HG03280 (cell line): ENCODE measurements around the gene GTF2F2.
"Not testable (repeated sequence)": the region's sequence is repeated elsewhere in the genome, so short reads cannot be mapped to it uniquely, and the experiment has no call there.

Experiments used
- ATAC-seq: cut with Tn5 transposase; IDR thresholded peaks from one replicate; pipeline ENCODE4 v1.9.1; 2021; ENCODE audit warnings: mild to moderate bottlenecking, moderate library complexity; ENCODE audit not compliant: unreplicated experiment

Gene GTF2F2

GRCh38 chr13:45298206-45298505 lies 177.8 kb downstream of the GTF2F2 start:
- ATAC-seq, result no peak

GRCh38 chr13:45298550-45298949 lies 178.2 kb downstream of the GTF2F2 start:
- not testable (repeated sequence) for ATAC-seq

GRCh38 chr13:45299194-45299593 lies 178.9 kb downstream of the GTF2F2 start:
- no peak for ATAC-seq

- ATAC-seq, result no peak
Measured at GRCh38 chr13:45300190-45300985, 180.1 kb downstream of the GTF2F2 start.

- no peak for ATAC-seq
Measured at GRCh38 chr13:45301263-45301662, 181.0 kb downstream of the GTF2F2 start.

GRCh38 chr13:45302507-45302906 lies 182.2 kb downstream of the GTF2F2 start:
- no peak for ATAC-seq

- no peak for ATAC-seq
Measured at GRCh38 chr13:45303026-45303425, 182.7 kb downstream of the GTF2F2 start.

GRCh38 chr13:45303866-45304265 lies 183.6 kb downstream of the GTF2F2 start:
- no peak for ATAC-seq

- no peak for ATAC-seq
Measured at GRCh38 chr13:45305079-45305478, 184.8 kb downstream of the GTF2F2 start.

GRCh38 chr13:45306966-45307365 lies 186.7 kb downstream of the GTF2F2 start:
- no peak for ATAC-seq

GRCh38 chr13:45310341-45311131 lies 190.2 kb downstream of the GTF2F2 start:
- no peak for ATAC-seq

GRCh38 chr13:45314822-45315221 lies 194.5 kb downstream of the GTF2F2 start:
- no peak for ATAC-seq

GRCh38 chr13:45315520-45316167 lies 195.3 kb downstream of the GTF2F2 start:
- no peak for ATAC-seq

GRCh38 chr13:45316338-45316737 lies 196.0 kb downstream of the GTF2F2 start:
- ATAC-seq, result no peak

- ATAC-seq, result no peak
Measured at GRCh38 chr13:45316996-45317395, 196.7 kb downstream of the GTF2F2 start.

- no peak for ATAC-seq
Measured at GRCh38 chr13:45320876-45321629, 200.7 kb downstream of the GTF2F2 start.

GRCh38 chr13:45325806-45326205 lies 205.5 kb downstream of the GTF2F2 start:
- no peak for ATAC-seq

- no peak for ATAC-seq
Measured at GRCh38 chr13:45327253-45327955, 207.1 kb downstream of the GTF2F2 start.

- ATAC-seq, result no peak
Measured at GRCh38 chr13:45328661-45329111, 208.4 kb downstream of the GTF2F2 start.

GRCh38 chr13:45331123-45331619 lies 210.9 kb downstream of the GTF2F2 start:
- ATAC-seq, result no peak
